Measurements from ENCODE around the gene FNDC7. TPM values are rescaled to one million over a fixed set of nuclear protein-coding genes. Genes with fewer than 3 reads are reported as not detected.
"Not testable (repeated sequence)": the region's sequence is repeated elsewhere in the genome, so short reads cannot be mapped to it uniquely, and the experiment has no call there.

FNDC7 gene, protein sequence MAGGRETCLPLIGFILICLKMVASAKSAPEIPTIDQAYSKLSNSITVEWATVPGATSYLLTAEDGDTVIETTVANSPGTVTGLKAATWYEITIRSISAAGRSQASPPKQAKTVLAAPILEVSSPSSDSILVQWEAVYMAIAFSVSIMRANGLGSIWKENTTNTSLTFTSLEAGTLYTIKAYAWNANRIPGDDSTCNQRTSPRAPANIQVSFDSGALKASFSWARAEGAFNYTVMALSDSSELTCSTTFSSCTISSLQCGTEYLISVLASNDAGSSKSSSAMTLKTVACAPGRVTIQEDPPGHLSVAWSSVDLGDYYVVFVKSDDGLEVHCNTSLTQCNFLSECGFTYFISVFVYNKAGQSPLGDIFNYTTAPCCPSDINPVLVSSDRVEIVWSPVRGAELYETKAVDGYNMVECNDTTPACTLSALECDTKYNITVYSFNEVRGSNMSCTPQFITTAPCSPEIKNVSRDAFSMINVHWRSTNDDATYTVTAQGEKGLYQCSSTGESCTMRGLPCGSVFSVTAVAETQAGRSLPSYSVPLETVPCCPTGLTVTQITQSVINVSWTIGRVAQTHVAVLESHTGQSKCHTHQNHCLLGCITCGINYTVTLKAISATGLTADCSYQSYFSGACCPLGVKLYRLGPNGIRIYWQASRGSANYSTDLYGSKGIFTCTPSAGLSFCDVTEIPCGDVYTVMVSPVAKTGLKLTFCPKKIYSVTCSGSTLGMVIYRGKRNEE
- total RNA-seq: not detected

DNA sequence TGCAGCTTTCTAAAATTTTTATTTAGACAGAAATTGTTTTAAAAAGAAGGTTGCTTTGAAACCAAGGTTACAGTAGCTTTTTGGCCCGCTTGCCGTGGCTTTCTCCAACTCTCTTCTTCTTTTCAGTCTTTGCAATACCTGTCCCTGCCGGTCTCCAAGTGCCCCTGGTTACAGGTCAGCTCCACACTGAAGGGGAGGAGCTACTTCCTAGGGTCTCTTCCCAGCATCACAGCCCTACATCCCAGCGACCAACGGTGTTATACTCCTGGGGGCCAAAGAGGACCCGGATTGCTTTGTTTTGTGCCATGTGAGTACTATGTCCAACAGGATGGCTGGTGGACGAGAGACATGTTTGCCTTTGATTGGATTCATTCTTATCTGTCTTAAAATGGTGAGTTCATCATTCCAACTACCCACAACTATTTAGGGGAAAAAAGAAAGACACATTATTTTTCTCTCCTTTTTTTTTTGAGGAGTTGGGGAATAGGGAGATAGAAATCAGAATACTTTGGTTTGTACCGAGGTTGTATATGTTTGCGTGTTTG lies at the start of gene FNDC7:
FNDC7 (plus strand) TSS at position 303 of the 545 bp plus-strand sequence; CDS start at position 329, 26 bp downstream.
- intact Hi-C loops (cut with DNase I; ENCODE audit: low total_unique reads): no loop called here
- no peak for TF ChIP-seq POLR2A (IDR thresholded peaks at IDR 0.05)
- TF ChIP-seq, protein P1, sequence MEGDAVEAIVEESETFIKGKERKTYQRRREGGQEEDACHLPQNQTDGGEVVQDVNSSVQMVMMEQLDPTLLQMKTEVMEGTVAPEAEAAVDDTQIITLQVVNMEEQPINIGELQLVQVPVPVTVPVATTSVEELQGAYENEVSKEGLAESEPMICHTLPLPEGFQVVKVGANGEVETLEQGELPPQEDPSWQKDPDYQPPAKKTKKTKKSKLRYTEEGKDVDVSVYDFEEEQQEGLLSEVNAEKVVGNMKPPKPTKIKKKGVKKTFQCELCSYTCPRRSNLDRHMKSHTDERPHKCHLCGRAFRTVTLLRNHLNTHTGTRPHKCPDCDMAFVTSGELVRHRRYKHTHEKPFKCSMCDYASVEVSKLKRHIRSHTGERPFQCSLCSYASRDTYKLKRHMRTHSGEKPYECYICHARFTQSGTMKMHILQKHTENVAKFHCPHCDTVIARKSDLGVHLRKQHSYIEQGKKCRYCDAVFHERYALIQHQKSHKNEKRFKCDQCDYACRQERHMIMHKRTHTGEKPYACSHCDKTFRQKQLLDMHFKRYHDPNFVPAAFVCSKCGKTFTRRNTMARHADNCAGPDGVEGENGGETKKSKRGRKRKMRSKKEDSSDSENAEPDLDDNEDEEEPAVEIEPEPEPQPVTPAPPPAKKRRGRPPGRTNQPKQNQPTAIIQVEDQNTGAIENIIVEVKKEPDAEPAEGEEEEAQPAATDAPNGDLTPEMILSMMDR (IDR thresholded peaks at IDR 0.05): no peak
- Histone ChIP-seq H3K36me3 (no peaks in the 10 kb centered on the region), H3K4me1 (no peaks in the 10 kb centered on the region), H3K9me3 (no peaks in the 10 kb centered on the region), H3K27ac (no peak within 1 kb of the TSS), H3K27me3 (no peaks in the 10 kb centered on the region), H3K4me3 (no peak within 1 kb of the TSS)
- no peak for DNase-seq

DNA sequence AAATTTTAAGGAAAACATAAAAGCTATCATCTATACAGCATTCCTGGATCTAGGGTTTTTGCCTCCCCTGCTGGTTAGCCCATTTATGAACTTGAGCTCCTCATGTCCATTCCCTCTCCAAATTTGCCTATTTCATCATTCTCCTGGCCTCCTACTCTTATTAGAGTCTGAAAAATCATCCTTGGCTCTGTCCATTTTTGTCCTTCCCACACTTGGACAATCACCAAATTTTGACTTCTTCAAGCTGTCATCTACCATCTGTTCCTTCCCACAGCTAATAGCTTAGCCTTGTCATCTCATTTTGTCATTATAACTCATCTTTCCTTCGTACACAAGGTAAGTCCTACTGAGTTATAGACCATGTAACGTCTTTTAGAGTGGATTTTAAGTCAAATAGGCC lies 49.6 kb upstream of the FNDC7 start:
- H3K36me3 ChIP-seq: no peaks in the 10 kb centered on the region

DNA sequence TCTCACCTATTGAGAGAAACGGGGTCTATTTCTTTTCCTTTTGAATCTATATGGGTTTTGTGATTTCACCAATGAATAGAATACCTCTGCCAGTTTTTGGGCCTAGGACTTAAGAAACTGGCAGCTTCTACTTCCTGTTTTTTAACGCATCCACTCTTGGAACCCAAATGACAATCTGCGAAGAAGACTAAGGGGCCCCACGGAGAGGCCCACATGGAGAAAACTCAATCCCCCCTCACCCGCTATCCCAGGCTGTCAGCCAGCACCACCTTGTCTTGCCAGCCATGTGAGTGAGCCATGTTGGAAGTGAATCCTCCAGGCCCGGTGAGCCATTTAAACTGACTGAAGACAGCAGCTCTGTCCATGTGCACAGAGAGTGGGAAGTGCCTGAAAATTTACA lies 48.2 kb upstream of the FNDC7 start:
- intact Hi-C loops (cut with DNase I; ENCODE audit: low total_unique reads): no loop called here
- no peaks in the 10 kb centered on the region for H3K36me3 ChIP-seq
- no peaks in the 10 kb centered on the region for H3K27me3 ChIP-seq
- H3K9me3 ChIP-seq: no peaks in the 10 kb centered on the region
- no peaks in the 10 kb centered on the region for H3K4me1 ChIP-seq
- no peak for TF ChIP-seq POLR2A (IDR thresholded peaks at IDR 0.05)
- TF ChIP-seq, protein P1 (IDR thresholded peaks at IDR 0.05): no peak
- H3K4me3 ChIP-seq: no peak overlapping the region
- no peak for DNase-seq
- no peak overlapping the region for H3K27ac ChIP-seq

More for the DNA sequence above, 49.6 kb upstream of the FNDC7 start:
- no peak for TF ChIP-seq POLR2A (IDR thresholded peaks at IDR 0.05)
- TF ChIP-seq, protein P1 (IDR thresholded peaks at IDR 0.05): no peak
- H3K4me1 ChIP-seq: no peaks in the 10 kb centered on the region
- DNase-seq: no peak
- intact Hi-C loops (cut with DNase I; ENCODE audit: low total_unique reads): no loop called here
- no peak overlapping the region for H3K27ac ChIP-seq
- no peaks in the 10 kb centered on the region for H3K9me3 ChIP-seq
- H3K27me3 ChIP-seq: no peaks in the 10 kb centered on the region
- H3K4me3 ChIP-seq: no peak overlapping the region

DNA sequence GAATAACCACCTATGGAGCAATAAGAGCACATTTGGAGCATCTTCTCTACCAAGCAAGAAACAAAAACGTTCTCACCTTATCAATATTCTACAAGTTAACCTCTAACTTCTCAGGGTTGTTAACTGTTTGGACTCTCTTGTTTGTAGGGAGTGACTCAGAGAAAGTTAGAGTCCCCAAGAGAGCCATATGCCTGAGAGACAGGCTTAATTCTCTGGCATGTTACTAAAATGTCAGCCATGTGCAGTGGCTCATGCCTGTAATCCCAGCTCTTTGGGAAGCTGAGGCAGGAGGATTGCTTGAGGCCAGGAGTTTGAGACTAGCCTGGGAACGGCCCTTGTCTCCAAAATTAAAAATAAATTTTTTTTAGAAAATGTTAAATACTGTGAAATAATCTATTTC lies 47.6 kb upstream of the FNDC7 start:
- DNase-seq: no peak
- Histone ChIP-seq H3K27ac (no peak overlapping the region), H3K36me3 (no peaks in the 10 kb centered on the region), H3K4me1 (no peaks in the 10 kb centered on the region), H3K4me3 (no peak overlapping the region), H3K27me3 (no peaks in the 10 kb centered on the region), H3K9me3 (no peaks in the 10 kb centered on the region)
- intact Hi-C loops (cut with DNase I; ENCODE audit: low total_unique reads): no loop called here
- TF ChIP-seq POLR2A (IDR thresholded peaks at IDR 0.05): no peak
- TF ChIP-seq, protein P1 (IDR thresholded peaks at IDR 0.05): no peak

DNA sequence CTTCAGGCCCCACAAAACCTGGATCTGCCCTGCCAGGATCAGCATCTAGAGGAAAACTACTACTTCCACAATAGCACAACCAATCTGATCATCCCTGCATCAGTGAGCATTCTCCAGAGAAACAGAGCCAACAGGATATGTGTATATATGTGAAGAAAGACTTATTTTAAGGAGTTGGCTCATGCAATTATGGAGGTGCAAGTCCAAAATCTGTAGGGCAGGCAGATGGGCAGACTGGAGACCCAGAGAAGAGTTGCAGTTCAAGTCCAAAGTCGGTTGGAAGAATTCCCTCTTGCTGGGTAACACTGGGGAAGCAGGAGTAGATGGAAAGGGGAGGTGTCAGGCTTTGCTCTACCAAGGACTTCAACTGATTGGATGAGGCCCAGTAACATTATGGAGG lies 46.9 kb upstream of the FNDC7 start:
- H3K4me3 ChIP-seq: no peak overlapping the region

DNA sequence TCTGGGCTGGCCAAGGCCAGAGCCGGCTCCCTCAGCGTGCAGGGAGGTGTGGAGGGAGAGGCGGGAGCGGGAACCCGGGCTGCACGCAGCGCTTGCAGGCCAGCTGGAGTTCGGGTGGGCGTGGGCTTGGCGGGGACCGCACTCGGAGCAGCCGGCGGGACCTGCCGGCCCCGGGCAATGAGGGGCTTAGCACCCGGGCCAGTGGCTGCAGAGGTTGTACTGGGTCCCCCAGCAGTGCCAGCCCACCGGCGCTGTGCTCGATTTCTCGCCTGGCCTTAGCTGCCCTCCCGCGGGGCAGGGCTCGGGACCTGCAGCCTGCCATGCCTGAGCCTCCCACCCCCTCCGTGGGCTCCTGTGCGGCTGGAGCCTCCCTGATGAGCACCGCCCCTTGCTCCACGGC lies 45.3 kb upstream of the FNDC7 start:
- DNase-seq; H3K4me3 ChIP-seq; H3K4me1 ChIP-seq; H3K9me3 ChIP-seq; H3K27ac ChIP-seq; H3K27me3 ChIP-seq; H3K36me3 ChIP-seq; intact Hi-C loops (cut with DNase I; ENCODE audit: low total_unique reads): not testable (repeated sequence)

More for the DNA sequence above, 46.9 kb upstream of the FNDC7 start:
- no peak for TF ChIP-seq POLR2A (IDR thresholded peaks at IDR 0.05)
- TF ChIP-seq, protein P1 (IDR thresholded peaks at IDR 0.05): no peak
- H3K27me3 ChIP-seq: no peaks in the 10 kb centered on the region
- H3K4me1 ChIP-seq: no peaks in the 10 kb centered on the region
- DNase-seq: no peak
- no peaks in the 10 kb centered on the region for H3K36me3 ChIP-seq
- intact Hi-C loops (cut with DNase I; ENCODE audit: low total_unique reads): no loop called here
- no peaks in the 10 kb centered on the region for H3K9me3 ChIP-seq
- H3K27ac ChIP-seq: no peak overlapping the region

All from uterus (tissue), 4 donors.